Measurements from ENCODE around the gene STXBP6.

- TF ChIP-seq POLR2AphosphoS5 (IDR thresholded peaks at IDR 0.05; ENCODE audit: low read depth), result no peak
- TF ChIP-seq, protein P1, sequence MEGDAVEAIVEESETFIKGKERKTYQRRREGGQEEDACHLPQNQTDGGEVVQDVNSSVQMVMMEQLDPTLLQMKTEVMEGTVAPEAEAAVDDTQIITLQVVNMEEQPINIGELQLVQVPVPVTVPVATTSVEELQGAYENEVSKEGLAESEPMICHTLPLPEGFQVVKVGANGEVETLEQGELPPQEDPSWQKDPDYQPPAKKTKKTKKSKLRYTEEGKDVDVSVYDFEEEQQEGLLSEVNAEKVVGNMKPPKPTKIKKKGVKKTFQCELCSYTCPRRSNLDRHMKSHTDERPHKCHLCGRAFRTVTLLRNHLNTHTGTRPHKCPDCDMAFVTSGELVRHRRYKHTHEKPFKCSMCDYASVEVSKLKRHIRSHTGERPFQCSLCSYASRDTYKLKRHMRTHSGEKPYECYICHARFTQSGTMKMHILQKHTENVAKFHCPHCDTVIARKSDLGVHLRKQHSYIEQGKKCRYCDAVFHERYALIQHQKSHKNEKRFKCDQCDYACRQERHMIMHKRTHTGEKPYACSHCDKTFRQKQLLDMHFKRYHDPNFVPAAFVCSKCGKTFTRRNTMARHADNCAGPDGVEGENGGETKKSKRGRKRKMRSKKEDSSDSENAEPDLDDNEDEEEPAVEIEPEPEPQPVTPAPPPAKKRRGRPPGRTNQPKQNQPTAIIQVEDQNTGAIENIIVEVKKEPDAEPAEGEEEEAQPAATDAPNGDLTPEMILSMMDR (conservative IDR thresholded peaks at IDR 0.05; ENCODE audit: low read depth in 2 of 2), result no peak
Measured at GRCh38 chr14:24991821-24992220, 58.1 kb downstream of the STXBP6 start.

Data from GM23338 (cell line).